ENCODE data around the gene HOXA11. TPM values are rescaled to one million over a fixed set of nuclear protein-coding genes. Genes with fewer than 3 reads are reported as not detected.

The HOXA11 gene
- total RNA-seq, 1 experiment from 2014 or later = not detected

DNA sequence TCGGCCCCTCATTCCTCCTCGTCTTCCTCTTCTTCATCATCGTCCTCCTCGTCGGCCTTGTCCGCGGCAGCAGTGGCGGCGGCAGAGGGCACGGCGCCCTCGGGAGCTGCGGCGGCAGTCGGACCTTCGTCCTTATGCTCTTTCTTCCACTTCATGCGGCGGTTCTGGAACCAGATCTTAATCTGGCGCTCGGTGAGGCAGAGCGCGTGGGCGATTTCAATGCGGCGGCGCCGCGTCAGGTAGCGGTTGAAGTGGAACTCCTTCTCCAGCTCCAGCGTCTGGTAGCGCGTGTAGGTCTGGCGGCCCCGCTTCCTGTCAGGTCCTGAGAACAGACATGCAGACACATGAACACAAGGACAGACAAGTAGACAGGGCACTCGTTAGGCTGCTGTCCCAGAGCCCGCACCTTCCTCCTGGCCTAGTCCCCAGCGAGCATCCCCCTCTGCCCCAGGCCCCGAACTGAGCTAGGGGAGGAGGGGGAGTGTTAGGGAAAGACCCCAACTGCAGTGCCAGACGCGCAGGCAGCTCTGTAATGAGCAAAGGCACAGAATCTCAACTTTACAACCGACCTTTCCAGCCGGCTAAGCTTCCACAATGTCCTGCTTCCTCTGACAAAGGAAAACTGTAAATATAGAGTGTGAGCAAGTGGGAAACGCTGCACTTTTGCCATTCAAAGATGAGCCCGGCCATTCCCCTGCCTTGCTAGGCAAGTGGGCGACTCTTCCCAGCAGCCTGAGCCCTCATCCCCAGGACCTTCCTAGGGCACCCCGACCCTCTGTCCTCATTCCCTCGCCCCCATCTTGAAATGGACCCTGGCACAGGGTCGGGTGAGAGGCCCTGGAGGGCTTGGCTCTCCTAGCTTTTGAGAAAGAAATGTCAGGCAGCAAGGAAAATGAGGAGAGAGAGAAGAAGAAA lies 29.9 kb downstream of the HOXA11 start (continued):
- no peak for TF ChIP-seq E2F4 (CRISPR knock-in tag; IDR thresholded peaks at IDR 0.05; ENCODE audit: borderline replicate concordance, low read depth)
- TF ChIP-seq ZNF219 (CRISPR knock-in tag; IDR thresholded peaks at IDR 0.05; ENCODE audit: borderline replicate concordance) = no peak
- no peak for TF ChIP-seq NFATC4 (CRISPR knock-in tag; IDR thresholded peaks at IDR 0.05)

GRCh38 chr7:27154369-27154768 lies 30.7 kb downstream of the HOXA11 start:
- Mint-ChIP-seq H3K4me1 (peaks cover 23% of the 10 kb centered on the region), H3K36me3 (peaks cover 3% of the 10 kb centered on the region), H3K27me3 (ENCODE audit: low read depth) (peaks cover 100% of the 10 kb centered on the region), H3K27ac (no peak overlapping the region), H3K4me3 (no peak overlapping the region), H3K9me3 (no peaks in the 10 kb centered on the region)
- CTCF ChIA-PET = interaction anchor here (0.9 to 2.0 kb wide), 2 partner anchors 11 to 25 kb away, joined by 4 to 8 read pairs; partner anchors contain the start of gene HOXA5
- DNase-seq (ENCODE audit: low spot score) (no peak), ATAC-seq (no peak)
- no peak for TF ChIP-seq ETV6 (CRISPR knock-in tag; IDR thresholded peaks at IDR 0.05)
- no peak for TF ChIP-seq ZSCAN18 (CRISPR knock-in tag; IDR thresholded peaks at IDR 0.05)
- TF ChIP-seq MAX (CRISPR knock-in tag; IDR thresholded peaks at IDR 0.05) = no peak
- no peak for TF ChIP-seq MYBL2 (CRISPR knock-in tag; IDR thresholded peaks at IDR 0.05)
- TF ChIP-seq, protein P1, sequence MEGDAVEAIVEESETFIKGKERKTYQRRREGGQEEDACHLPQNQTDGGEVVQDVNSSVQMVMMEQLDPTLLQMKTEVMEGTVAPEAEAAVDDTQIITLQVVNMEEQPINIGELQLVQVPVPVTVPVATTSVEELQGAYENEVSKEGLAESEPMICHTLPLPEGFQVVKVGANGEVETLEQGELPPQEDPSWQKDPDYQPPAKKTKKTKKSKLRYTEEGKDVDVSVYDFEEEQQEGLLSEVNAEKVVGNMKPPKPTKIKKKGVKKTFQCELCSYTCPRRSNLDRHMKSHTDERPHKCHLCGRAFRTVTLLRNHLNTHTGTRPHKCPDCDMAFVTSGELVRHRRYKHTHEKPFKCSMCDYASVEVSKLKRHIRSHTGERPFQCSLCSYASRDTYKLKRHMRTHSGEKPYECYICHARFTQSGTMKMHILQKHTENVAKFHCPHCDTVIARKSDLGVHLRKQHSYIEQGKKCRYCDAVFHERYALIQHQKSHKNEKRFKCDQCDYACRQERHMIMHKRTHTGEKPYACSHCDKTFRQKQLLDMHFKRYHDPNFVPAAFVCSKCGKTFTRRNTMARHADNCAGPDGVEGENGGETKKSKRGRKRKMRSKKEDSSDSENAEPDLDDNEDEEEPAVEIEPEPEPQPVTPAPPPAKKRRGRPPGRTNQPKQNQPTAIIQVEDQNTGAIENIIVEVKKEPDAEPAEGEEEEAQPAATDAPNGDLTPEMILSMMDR (IDR thresholded peaks at IDR 0.05) = no peak
- TF ChIP-seq ATF2 (CRISPR knock-in tag; IDR thresholded peaks at IDR 0.05; ENCODE audit: borderline replicate concordance, low read depth) = no peak
- TF ChIP-seq, protein P2, sequence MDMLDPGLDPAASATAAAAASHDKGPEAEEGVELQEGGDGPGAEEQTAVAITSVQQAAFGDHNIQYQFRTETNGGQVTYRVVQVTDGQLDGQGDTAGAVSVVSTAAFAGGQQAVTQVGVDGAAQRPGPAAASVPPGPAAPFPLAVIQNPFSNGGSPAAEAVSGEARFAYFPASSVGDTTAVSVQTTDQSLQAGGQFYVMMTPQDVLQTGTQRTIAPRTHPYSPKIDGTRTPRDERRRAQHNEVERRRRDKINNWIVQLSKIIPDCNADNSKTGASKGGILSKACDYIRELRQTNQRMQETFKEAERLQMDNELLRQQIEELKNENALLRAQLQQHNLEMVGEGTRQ (CRISPR knock-in tag; IDR thresholded peaks at IDR 0.05) = no peak
- TF ChIP-seq AFF4 (CRISPR knock-in tag; IDR thresholded peaks at IDR 0.05; ENCODE audit: borderline replicate concordance) = no peak
- no peak for TF ChIP-seq KAT7 (CRISPR knock-in tag; IDR thresholded peaks at IDR 0.05; ENCODE audit: borderline replicate concordance)
- TF ChIP-seq, protein P3, sequence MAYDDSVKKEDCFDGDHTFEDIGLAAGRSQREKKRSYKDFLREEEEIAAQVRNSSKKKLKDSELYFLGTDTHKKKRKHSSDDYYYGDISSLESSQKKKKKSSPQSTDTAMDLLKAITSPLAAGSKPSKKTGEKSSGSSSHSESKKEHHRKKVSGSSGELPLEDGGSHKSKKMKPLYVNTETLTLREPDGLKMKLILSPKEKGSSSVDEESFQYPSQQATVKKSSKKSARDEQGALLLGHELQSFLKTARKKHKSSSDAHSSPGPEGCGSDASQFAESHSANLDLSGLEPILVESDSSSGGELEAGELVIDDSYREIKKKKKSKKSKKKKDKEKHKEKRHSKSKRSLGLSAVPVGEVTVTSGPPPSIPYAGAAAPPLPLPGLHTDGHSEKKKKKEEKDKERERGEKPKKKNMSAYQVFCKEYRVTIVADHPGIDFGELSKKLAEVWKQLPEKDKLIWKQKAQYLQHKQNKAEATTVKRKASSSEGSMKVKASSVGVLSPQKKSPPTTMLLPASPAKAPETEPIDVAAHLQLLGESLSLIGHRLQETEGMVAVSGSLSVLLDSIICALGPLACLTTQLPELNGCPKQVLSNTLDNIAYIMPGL (CRISPR knock-in tag; IDR thresholded peaks at IDR 0.05) = no peak
- TF ChIP-seq, protein P4, sequence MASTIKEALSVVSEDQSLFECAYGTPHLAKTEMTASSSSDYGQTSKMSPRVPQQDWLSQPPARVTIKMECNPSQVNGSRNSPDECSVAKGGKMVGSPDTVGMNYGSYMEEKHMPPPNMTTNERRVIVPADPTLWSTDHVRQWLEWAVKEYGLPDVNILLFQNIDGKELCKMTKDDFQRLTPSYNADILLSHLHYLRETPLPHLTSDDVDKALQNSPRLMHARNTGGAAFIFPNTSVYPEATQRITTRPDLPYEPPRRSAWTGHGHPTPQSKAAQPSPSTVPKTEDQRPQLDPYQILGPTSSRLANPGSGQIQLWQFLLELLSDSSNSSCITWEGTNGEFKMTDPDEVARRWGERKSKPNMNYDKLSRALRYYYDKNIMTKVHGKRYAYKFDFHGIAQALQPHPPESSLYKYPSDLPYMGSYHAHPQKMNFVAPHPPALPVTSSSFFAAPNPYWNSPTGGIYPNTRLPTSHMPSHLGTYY (CRISPR knock-in tag; IDR thresholded peaks at IDR 0.05) = no peak
- no peak for TF ChIP-seq FOXP4 (CRISPR knock-in tag; IDR thresholded peaks at IDR 0.05)
- no peak for TF ChIP-seq SOX15 (CRISPR knock-in tag; IDR thresholded peaks at IDR 0.05)
- no peak for TF ChIP-seq ZMAT4 (CRISPR knock-in tag; IDR thresholded peaks at IDR 0.05)
- POLR2A ChIA-PET = no interaction called here

All from WTC11 (cell line).